Common myeloid progenitor, CD34-positive (primary cell): Measurements from ENCODE around the gene CAND1.

Source experiments
- CTCF ChIA-PET: fragments of 350-600 bp; sonication (Branson Sonifier 250); formaldehyde crosslinking; loops from one replicate; lab custom pipeline; 2021; ENCODE audit warnings: antibody characterized with exemption; lab: Charles Lee
- POLR2A ChIA-PET: fragments of 350-600 bp; sonication (Branson Sonifier 250); formaldehyde crosslinking; loops from one replicate; lab custom pipeline; 2021; ENCODE audit warnings: antibody characterized with exemption; lab: Charles Lee
- DNase-seq, 3 donors: peaks; one replicate each; pipeline versions ENCODE4 v3.0.0 to v3.0.0-alpha.2; 2013
- H3K27ac ChIP-seq, 2 experiments: 1 replicate in 1 of 2; 2 replicates in 1 of 2; pipeline ENCODE4 v1.7.0; 2013; ENCODE audit warnings: inconsistent platforms in 2 of 2, low read length in 2 of 2, mild to moderate bottlenecking in 2 of 2, low read depth in 1 of 2, moderate library complexity in 1 of 2; ENCODE audit not compliant: severe bottlenecking in 2 of 2, insufficient read depth in 1 of 2, poor library complexity in 1 of 2
- H3K27me3 ChIP-seq, 5 experiments: replicated peaks in 2 of 5; 1 replicate in 3 of 5; 2 replicates in 2 of 5; pipeline versions ENCODE4 v1.6.1 to v1.7.0; 2013; ENCODE audit warnings: low read length in 4 of 5, mild to moderate bottlenecking in 2 of 5, moderate library complexity in 2 of 5, inconsistent platforms in 1 of 5; ENCODE audit not compliant: insufficient read depth in 5 of 5, control insufficient read depth in 4 of 5
- H3K36me3 ChIP-seq, 4 experiments: 1 replicate in 2 of 4; 2 replicates in 2 of 4; pipeline versions ENCODE4 v1.6.1 to v1.7.0; 2013; ENCODE audit warnings: low read length in 3 of 4, control low read depth in 1 of 4, mild to moderate bottlenecking in 1 of 4; ENCODE audit not compliant: control insufficient read depth in 4 of 4, insufficient read depth in 4 of 4
- H3K4me1 ChIP-seq, 4 experiments: 1 replicate in 3 of 4; 2 replicates in 1 of 4; pipeline versions ENCODE4 v1.6.1 to v1.7.1; 2013; ENCODE audit warnings: low read length in 3 of 4, mild to moderate bottlenecking in 3 of 4, control low read depth in 1 of 4, inconsistent platforms in 1 of 4, moderate library complexity in 1 of 4; ENCODE audit not compliant: control insufficient read depth in 4 of 4, insufficient read depth in 4 of 4; ENCODE audit errors: control extremely low read depth in 1 of 4
- H3K4me3 ChIP-seq, 7 experiments: 1 replicate in 4 of 7; 2 replicates in 3 of 7; pipeline versions ENCODE4 v1.5.1 to v1.7.0; 2013; ENCODE audit warnings: mild to moderate bottlenecking in 7 of 7, low read length in 6 of 7, moderate library complexity in 6 of 7, inconsistent platforms in 2 of 7, low read depth in 2 of 7, control low read depth in 1 of 7; ENCODE audit not compliant: insufficient read depth in 4 of 7, control insufficient read depth in 1 of 7; ENCODE audit errors: extremely low read depth in 1 of 7
- H3K9me3 ChIP-seq, 5 experiments: 1 replicate in 4 of 5; 2 replicates in 1 of 5; pipeline versions ENCODE4 v1.6.1 to v1.7.1; 2013; ENCODE audit warnings: low read length in 4 of 5, mild to moderate bottlenecking in 2 of 5, inconsistent platforms in 1 of 5, low read depth in 1 of 5, moderate library complexity in 1 of 5; ENCODE audit not compliant: control insufficient read depth in 4 of 5, insufficient read depth in 2 of 5; ENCODE audit errors: control extremely low read depth in 1 of 5
- WGBS: methylation state at CpG from one replicate; pipeline ENCODE4 v1.1.5; 2013; ENCODE audit not compliant: insufficient coverage; 5-methylcytosine and 5-hydroxymethylcytosine counted together

The CAND1 gene

GRCh38 chr12:67279637-67280036, 10.5 kb downstream of the CAND1 start:
- Histone ChIP-seq H3K4me1 (peaks cover 0 to 10% (median 4%) of the 10 kb centered on the region in 4 experiments), H3K27ac (no peak overlapping the region), H3K27me3 (no peaks in the 10 kb centered on the region), H3K4me3 (no peak overlapping the region), H3K36me3 (peaks cover 4 to 26% (median 13%) of the 10 kb centered on the region in 4 experiments), H3K9me3 (no peaks in the 10 kb centered on the region)
- DNase-seq, result no peak
- WGBS, result no CpG with 5 or more reads among the region's 1 CpG
- ChIA-PET POLR2A (no interaction called here), CTCF (interaction anchor here (1.0 to 3.2 kb wide), 2 partner anchors 11 to 37 kb away, joined by 3 to 11 read pairs; partner anchors contain the start of gene CAND1)

DNA sequence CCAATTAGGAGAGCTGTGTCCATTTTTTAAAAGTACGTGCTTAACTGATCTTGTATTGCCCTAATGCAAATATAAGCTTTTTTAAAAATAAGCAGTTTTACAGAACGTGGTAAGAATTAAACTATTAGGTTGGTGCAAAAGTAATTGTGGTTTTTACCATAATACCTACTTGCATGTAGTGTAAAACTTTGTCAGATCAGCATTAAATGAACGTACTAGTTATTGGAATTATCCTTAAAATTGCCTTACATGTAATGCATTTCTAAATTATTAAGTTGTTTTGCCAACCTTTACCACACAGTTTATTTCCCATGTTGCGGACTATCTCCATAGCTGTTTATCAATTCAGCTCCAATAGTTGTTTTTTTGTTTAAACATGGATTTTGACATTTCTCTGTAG, 10.9 kb downstream of the CAND1 start:
- CTCF ChIA-PET, result interaction anchor here (1.0 to 3.2 kb wide), 2 partner anchors 11 to 37 kb away, joined by 3 to 11 read pairs; partner anchors contain the start of gene CAND1
- DNase-seq, result no peak
- H3K9me3 ChIP-seq, result no peaks in the 10 kb centered on the region
- peaks cover 4 to 28% (median 14%) of the 10 kb centered on the region in 4 experiments for H3K36me3 ChIP-seq
- H3K27ac ChIP-seq, result no peak overlapping the region
- POLR2A ChIA-PET, result interaction anchor here (0.6 kb wide), 1 partner anchor 11 kb away, joined by 3 read pairs; the partner anchor contains the start of gene CAND1
- WGBS, result no CpG with 5 or more reads among the region's 4 CpGs
- no peaks in the 10 kb centered on the region for H3K27me3 ChIP-seq
- H3K4me1 ChIP-seq, result peaks cover 0 to 6% (median 2%) of the 10 kb centered on the region in 4 experiments
- no peak overlapping the region for H3K4me3 ChIP-seq

- H3K27me3 ChIP-seq, result no peaks in the 10 kb centered on the region
- H3K4me3 ChIP-seq, result no peak overlapping the region
- H3K4me1 ChIP-seq, result peaks cover 0 to 6% (median 2%) of the 10 kb centered on the region in 4 experiments
- POLR2A ChIA-PET, result interaction anchor here (0.6 kb wide), 1 partner anchor 11 kb away, joined by 3 read pairs; the partner anchor contains the start of gene CAND1
- no CpG with 5 or more reads among the region's 2 CpGs for WGBS
- CTCF ChIA-PET, result interaction anchor here (0.7 to 3.2 kb wide), 3 partner anchors 12 to 36 kb away, joined by 3 to 11 read pairs (median 3); partner anchors contain the start of gene CAND1
- peaks cover 4 to 24% (median 15%) of the 10 kb centered on the region in 4 experiments for H3K36me3 ChIP-seq
- no peak for DNase-seq
- no peaks in the 10 kb centered on the region for H3K9me3 ChIP-seq
- H3K27ac ChIP-seq, result no peak overlapping the region
Measured at GRCh38 chr12:67280572-67280971, 11.4 kb downstream of the CAND1 start.

GRCh38 chr12:67284561-67284960, 15.4 kb downstream of the CAND1 start:
- no CpG with 5 or more reads among the region's 2 CpGs for WGBS
- ChIA-PET POLR2A (no interaction called here), CTCF (no interaction called here)
- no peak for DNase-seq
- no peaks in the 10 kb centered on the region for H3K27me3 ChIP-seq
- H3K27ac ChIP-seq, result peak overlapping the region in 1 of 2 experiments; percentile 12
- no peak overlapping the region for H3K4me3 ChIP-seq
- H3K36me3 ChIP-seq, result peaks cover 2 to 43% (median 12%) of the 10 kb centered on the region in 4 experiments
- no peaks in the 10 kb centered on the region for H3K4me1 ChIP-seq
- peaks cover 0 to 1% (median 0%) of the 10 kb centered on the region in 5 experiments for H3K9me3 ChIP-seq

- Histone ChIP-seq H3K27me3 (no peaks in the 10 kb centered on the region), H3K27ac (no peak overlapping the region), H3K36me3 (peaks cover 8 to 50% (median 20%) of the 10 kb centered on the region in 4 experiments), H3K4me3 (no peak overlapping the region), H3K4me1 (no peaks in the 10 kb centered on the region), H3K9me3 (peaks cover 0 to 1% (median 0%) of the 10 kb centered on the region in 5 experiments)
- ChIA-PET CTCF (no interaction called here), POLR2A (interaction anchor here (0.6 kb wide), 1 partner anchor 16 kb away, joined by 3 read pairs; no protein-coding TSS in a partner anchor)
- DNase-seq, result no peak
- WGBS, result 100% methylated on average over 5 of the region's 5 CpGs
Measured at GRCh38 chr12:67286257-67286656, 17.1 kb downstream of the CAND1 start.

- Histone ChIP-seq H3K27ac (no peak overlapping the region), H3K4me3 (no peak overlapping the region), H3K9me3 (peaks cover 0 to 1% (median 0%) of the 10 kb centered on the region in 5 experiments), H3K27me3 (no peaks in the 10 kb centered on the region), H3K36me3 (peaks cover 8 to 47% (median 20%) of the 10 kb centered on the region in 4 experiments), H3K4me1 (no peaks in the 10 kb centered on the region)
- no peak for DNase-seq
- CTCF ChIA-PET, result interaction anchor here (1.0 kb wide), 1 partner anchor 14 kb away, joined by 4 read pairs; no protein-coding TSS in a partner anchor
- POLR2A ChIA-PET, result no interaction called here
- no CpG with 5 or more reads among the region's 5 CpGs for WGBS
Measured at GRCh38 chr12:67287311-67287710, 18.2 kb downstream of the CAND1 start.

GRCh38 chr12:67288561-67288960, 19.4 kb downstream of the CAND1 start:
- Histone ChIP-seq H3K9me3 (peaks cover 0 to 1% (median 0%) of the 10 kb centered on the region in 5 experiments), H3K4me3 (no peak overlapping the region), H3K4me1 (no peaks in the 10 kb centered on the region), H3K27ac (no peak overlapping the region), H3K27me3 (no peaks in the 10 kb centered on the region), H3K36me3 (peaks cover 8 to 38% (median 22%) of the 10 kb centered on the region in 4 experiments)
- CTCF ChIA-PET, result no interaction called here
- WGBS, result no CpG with 5 or more reads among the region's 2 CpGs
- POLR2A ChIA-PET, result no interaction called here
- DNase-seq, result no peak
